Caco-2 (cell line): Measurements from ENCODE around the gene NECTIN1. TPM values are rescaled to one million over a fixed set of nuclear protein-coding genes. Genes with fewer than 3 reads are reported as not detected.
A peak's percentile ranks its signal among the peaks of the same experiment; 100 is the strongest.

Experiments
- BruUV-seq: library from RNA; stranded (reverse); fragments of 400-500 nt; replicated peaks from 2 replicates; lab custom pipeline; 2021; lab: Mats Ljungman, UMichigan
- CTCF ChIA-PET: fragments of 300-600 bp; sonication (Branson Sonifier 250); formaldehyde crosslinking; loops from one replicate; lab custom pipeline; 2022; ENCODE audit warnings: antibody characterized with exemption; lab: Charles Lee
- POLR2A ChIA-PET: fragments of 300-600 bp; sonication (Branson Sonifier 250); formaldehyde crosslinking; loops from one replicate; lab custom pipeline; 2022; ENCODE audit warnings: antibody characterized with exemption; lab: Charles Lee
- DNase-seq, 2 experiments: peaks; one replicate each; pipeline versions ENCODE4 v3.0.0 to v3.0.0-alpha.2; 2020 to 2022
- H3K27me3 ChIP-seq: replicated peaks from 2 replicates; pipeline ENCODE4 v1.6.0; 2011; ENCODE audit warnings: low read length; ENCODE audit not compliant: control insufficient read depth, insufficient read depth
- H3K36me3 ChIP-seq: 2 replicates; pipeline ENCODE4 v1.5.1; 2011; ENCODE audit warnings: low read length; ENCODE audit not compliant: control insufficient read depth, insufficient read depth
- H3K4me1 ChIP-seq: fragments of 250-450 bp; sonication (Bioruptor Pico); 2 replicates; pipeline ENCODE4 v1.5.1; 2020; ENCODE audit warnings: mild to moderate bottlenecking
- H3K4me3 ChIP-seq: 2 replicates; pipeline ENCODE4 v1.5.1; 2011; ENCODE audit warnings: low read depth, mild to moderate bottlenecking, control low read depth, low read length
- H3K9me3 ChIP-seq: fragments of 250-450 bp; sonication (Bioruptor Pico); 2 replicates; pipeline ENCODE4 v1.5.1; 2020; ENCODE audit warnings: mild to moderate bottlenecking, moderate library complexity
- H3K27ac Mint-ChIP-seq: one replicate; pipeline ENCODE4 v1.8.0; 2022; ENCODE audit warnings: mixed read lengths; ENCODE audit not compliant: unreplicated experiment
- H3K27me3 Mint-ChIP-seq: one replicate; pipeline ENCODE4 v1.8.0; 2022; ENCODE audit warnings: mixed read lengths; ENCODE audit not compliant: insufficient read depth, unreplicated experiment
- H3K36me3 Mint-ChIP-seq: one replicate; pipeline ENCODE4 v1.8.0; 2022; ENCODE audit warnings: mild to moderate bottlenecking, mixed read lengths; ENCODE audit not compliant: insufficient read depth, unreplicated experiment
- H3K4me1 Mint-ChIP-seq: one replicate; pipeline ENCODE4 v1.8.0; 2022; ENCODE audit warnings: low read depth, mixed read lengths; ENCODE audit not compliant: unreplicated experiment
- H3K4me3 Mint-ChIP-seq: one replicate; pipeline ENCODE4 v1.8.0; 2022; ENCODE audit warnings: mild to moderate bottlenecking, moderate library complexity, mixed read lengths; ENCODE audit not compliant: unreplicated experiment
- H3K9me3 Mint-ChIP-seq: one replicate; pipeline ENCODE4 v1.8.0; 2022; ENCODE audit warnings: mixed read lengths; ENCODE audit not compliant: unreplicated experiment
- CTCF ChIP-seq, 2 experiments: fragments of 200-600 bp in 1 of 2; IDR thresholded peaks; 1 replicate in 1 of 2; 2 replicates in 1 of 2; pipeline versions ENCODE4 v1.5.1 to v1.8.0; 2011 to 2022; ENCODE audit warnings: antibody characterized with exemption in 1 of 2, control low read depth in 1 of 2, inconsistent platforms in 1 of 2, low read depth in 1 of 2, low read length in 1 of 2, mild to moderate bottlenecking in 1 of 2, moderate library complexity in 1 of 2; ENCODE audit not compliant: insufficient read depth in 1 of 2, severe bottlenecking in 1 of 2, unreplicated experiment in 1 of 2
- intact Hi-C: fragments of 100-400 bp; cut with micrococcal nuclease; formaldehyde crosslinking; loops from one replicate; pipeline ENCODE4 v1.10.0; 2022; ENCODE audit not compliant: unreplicated experiment
- total RNA-seq: library from RNA; stranded (reverse); gene quantifications from 2 replicates; pipeline ENCODE4 v1.2.3, GENCODE V29; 2022

NECTIN1 gene
- total RNA-seq, 1 experiment from 2014 or later, result 60.1 TPM

GRCh38 chr11:119723952-119724325, 5.1 kb downstream of the NECTIN1 start:
- peaks cover 2% of the 10 kb centered on the region for H3K36me3 Mint-ChIP-seq
- H3K36me3 ChIP-seq, result 0 out of 2 replicates have a peak, but pooled peaks cover 1% of the 10 kb centered on the region
- H3K27me3 ChIP-seq, result no peaks in the 10 kb centered on the region
- CTCF ChIA-PET, result interaction anchor here (0.6 to 1.7 kb wide), 5 partner anchors 11 to 621 kb away, joined by 3 to 18 read pairs (median 7); no protein-coding TSS in a partner anchor
- DNase-seq, result no peak
- H3K27me3 Mint-ChIP-seq, result no peaks in the 10 kb centered on the region
- no peaks in the 10 kb centered on the region for H3K9me3 Mint-ChIP-seq
- no peaks in the 10 kb centered on the region for H3K9me3 ChIP-seq
- TF ChIP-seq CTCF (IDR thresholded peaks at IDR 0.05; ENCODE audit: insufficient read depth in 1 of 2, low read depth in 1 of 2, low read length in 1 of 2, severe bottlenecking in 1 of 2, unreplicated experiment in 1 of 2), result no peak
- H3K27ac Mint-ChIP-seq, result peak overlapping the region; percentile 31
- POLR2A ChIA-PET, result no interaction called here
- H3K4me1 Mint-ChIP-seq, result peaks cover 40% of the 10 kb centered on the region
- no peak overlapping the region for H3K4me3 ChIP-seq
- no peak overlapping the region for H3K4me3 Mint-ChIP-seq
- intact Hi-C loops, result no loop called here
- BruUV-seq, result no TSS peak
- peaks cover 44% of the 10 kb centered on the region for H3K4me1 ChIP-seq

GRCh38 chr11:119723243-119723951, 5.6 kb downstream of the NECTIN1 start:
- no peaks in the 10 kb centered on the region for H3K36me3 Mint-ChIP-seq
- H3K9me3 Mint-ChIP-seq, result no peaks in the 10 kb centered on the region
- H3K27ac Mint-ChIP-seq, result peak overlapping the region; percentile 31
- Histone ChIP-seq H3K36me3 (0 out of 2 replicates have a peak, but pooled peaks cover 1% of the 10 kb centered on the region), H3K27me3 (no peaks in the 10 kb centered on the region), H3K9me3 (no peaks in the 10 kb centered on the region), H3K4me3 (no peak overlapping the region), H3K4me1 (peaks cover 45% of the 10 kb centered on the region)
- no peaks in the 10 kb centered on the region for H3K27me3 Mint-ChIP-seq
- peaks cover 41% of the 10 kb centered on the region for H3K4me1 Mint-ChIP-seq
- no TSS peak for BruUV-seq
- intact Hi-C loops, result no loop called here
- H3K4me3 Mint-ChIP-seq, result no peak overlapping the region
- CTCF ChIA-PET, result interaction anchor here (0.6 to 1.7 kb wide), 8 partner anchors 10 to 621 kb away, joined by 3 to 18 read pairs (median 7); no protein-coding TSS in a partner anchor
- DNase-seq, result no peak
- POLR2A ChIA-PET, result interaction anchor here (0.7 kb wide), 1 partner anchor 42 kb away, joined by 4 read pairs; no protein-coding TSS in a partner anchor
- TF ChIP-seq CTCF (IDR thresholded peaks at IDR 0.05; ENCODE audit: insufficient read depth in 1 of 2, low read depth in 1 of 2, low read length in 1 of 2, severe bottlenecking in 1 of 2, unreplicated experiment in 1 of 2), result no peak

GRCh38 chr11:119722281-119722794, 6.7 kb downstream of the NECTIN1 start:
- 0 out of 2 replicates have a peak, but pooled peaks cover 1% of the 10 kb centered on the region for H3K36me3 ChIP-seq
- Mint-ChIP-seq H3K27me3 (no peaks in the 10 kb centered on the region), H3K4me3 (no peak overlapping the region), H3K4me1 (peaks cover 48% of the 10 kb centered on the region), H3K36me3 (no peaks in the 10 kb centered on the region), H3K27ac (no peak overlapping the region), H3K9me3 (no peaks in the 10 kb centered on the region)
- no peak overlapping the region for H3K4me3 ChIP-seq
- H3K9me3 ChIP-seq, result no peaks in the 10 kb centered on the region
- TF ChIP-seq CTCF (IDR thresholded peaks at IDR 0.05; ENCODE audit: insufficient read depth in 1 of 2, low read depth in 1 of 2, low read length in 1 of 2, severe bottlenecking in 1 of 2, unreplicated experiment in 1 of 2), result no peak
- intact Hi-C loops, result no loop called here
- no TSS peak for BruUV-seq
- ChIA-PET POLR2A (interaction anchor here (0.7 kb wide), 1 partner anchor 41 kb away, joined by 4 read pairs; no protein-coding TSS in a partner anchor), CTCF (interaction anchor here (0.6 to 1.5 kb wide), 3 partner anchors 9 to 583 kb away, joined by 7 to 18 read pairs (median 9); no protein-coding TSS in a partner anchor)
- no peaks in the 10 kb centered on the region for H3K27me3 ChIP-seq
- peaks cover 56% of the 10 kb centered on the region for H3K4me1 ChIP-seq
- DNase-seq, result no peak
